ENCODE measurements around the gene SEPTIN2.
"Not testable (repeated sequence)": the region's sequence is repeated elsewhere in the genome, so short reads cannot be mapped to it uniquely, and the experiment has no call there.

SEPTIN2 gene

GRCh38 chr2:241381872-241382271 is 66.1 kb downstream of the SEPTIN2 start:
- no peak for DNase-seq (ENCODE audit: low spot score)

DNA sequence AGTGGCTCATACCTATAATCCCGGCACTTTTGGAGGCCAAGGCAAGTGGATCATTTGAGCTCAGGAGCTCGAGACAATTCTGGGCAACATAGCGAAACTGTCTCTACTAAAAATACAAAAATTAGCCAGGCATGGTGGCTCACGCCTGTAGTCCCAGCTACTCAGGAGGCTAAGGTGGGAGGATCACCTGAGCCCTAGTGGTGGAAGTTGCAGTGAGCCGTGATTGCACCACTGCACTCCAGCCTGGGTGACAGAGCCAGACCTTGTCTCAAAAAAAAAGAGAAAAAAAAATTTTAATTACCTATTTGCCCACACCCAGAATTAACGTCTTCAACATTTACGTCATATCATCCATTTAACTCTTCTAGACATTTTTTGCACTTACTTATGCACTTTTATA is 69.7 kb downstream of the SEPTIN2 start:
- DNase-seq (ENCODE audit: low spot score), result not testable (repeated sequence)

GRCh38 chr2:241386519-241386918 is 70.8 kb downstream of the SEPTIN2 start:
- DNase-seq (ENCODE audit: low spot score), result no peak

GRCh38 chr2:241389697-241390096 is 74.0 kb downstream of the SEPTIN2 start:
- DNase-seq (ENCODE audit: low spot score), result no peak

GRCh38 chr2:241390301-241391206 is 74.8 kb downstream of the SEPTIN2 start:
- no peak for DNase-seq (ENCODE audit: low spot score)

DNA sequence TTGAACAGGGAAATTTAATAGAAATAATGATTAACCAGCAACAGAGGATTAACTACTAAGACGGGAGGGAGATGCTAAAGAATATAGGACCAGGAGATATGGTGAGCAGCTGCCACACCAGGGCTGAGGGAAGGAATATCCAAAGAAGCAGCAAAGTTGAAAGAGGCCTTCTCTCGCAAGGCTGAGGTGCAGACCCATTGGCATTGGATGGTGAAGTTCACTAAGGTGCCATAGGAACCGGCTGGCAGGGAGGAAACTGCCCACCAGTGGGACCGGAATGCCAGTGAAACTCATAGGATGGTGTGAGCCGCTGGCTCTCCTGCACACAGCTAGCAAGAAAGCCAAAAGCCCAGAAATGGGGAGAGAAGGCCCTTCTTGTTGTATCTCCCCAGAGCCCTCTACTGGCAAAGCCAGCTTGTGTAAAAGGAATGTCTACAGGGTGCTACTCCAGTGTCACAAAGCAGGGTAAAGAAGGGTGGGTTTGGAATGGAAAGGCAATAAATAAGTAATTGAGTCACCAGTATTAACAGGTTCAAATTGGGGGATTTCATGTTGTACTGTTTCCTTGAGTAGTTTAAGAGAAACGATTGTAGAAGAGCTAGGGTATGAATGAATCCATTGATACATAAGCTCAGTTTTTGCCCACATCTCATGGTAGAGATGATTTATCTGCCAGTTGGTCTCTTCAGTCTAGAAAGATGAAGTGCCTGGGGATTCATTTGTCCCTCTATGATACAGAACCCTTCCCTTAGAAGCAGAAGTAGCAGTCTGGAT is 76.4 kb downstream of the SEPTIN2 start:
- DNase-seq (ENCODE audit: low spot score), result peak; percentile 46

DNA sequence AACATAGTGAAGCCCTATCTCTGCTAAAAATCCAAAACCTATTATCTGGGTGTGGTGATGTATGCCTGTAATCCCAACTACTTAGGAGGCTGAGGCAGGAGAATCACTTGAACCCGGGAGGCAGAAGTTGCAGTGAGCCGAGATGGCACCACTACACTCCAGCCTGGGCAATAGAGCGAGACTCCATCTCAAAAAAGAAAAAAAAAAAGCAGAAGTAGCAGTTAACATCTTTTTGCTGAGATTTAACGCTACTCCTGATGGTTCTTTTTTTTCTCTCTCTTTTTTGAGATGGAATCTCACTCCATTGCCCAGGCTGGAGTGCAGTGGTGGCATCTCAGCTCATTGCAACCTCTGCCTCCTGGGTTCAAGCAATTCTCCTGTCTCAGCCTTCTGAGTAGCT is 77.0 kb downstream of the SEPTIN2 start:
- not testable (repeated sequence) for DNase-seq (ENCODE audit: low spot score)

DNA sequence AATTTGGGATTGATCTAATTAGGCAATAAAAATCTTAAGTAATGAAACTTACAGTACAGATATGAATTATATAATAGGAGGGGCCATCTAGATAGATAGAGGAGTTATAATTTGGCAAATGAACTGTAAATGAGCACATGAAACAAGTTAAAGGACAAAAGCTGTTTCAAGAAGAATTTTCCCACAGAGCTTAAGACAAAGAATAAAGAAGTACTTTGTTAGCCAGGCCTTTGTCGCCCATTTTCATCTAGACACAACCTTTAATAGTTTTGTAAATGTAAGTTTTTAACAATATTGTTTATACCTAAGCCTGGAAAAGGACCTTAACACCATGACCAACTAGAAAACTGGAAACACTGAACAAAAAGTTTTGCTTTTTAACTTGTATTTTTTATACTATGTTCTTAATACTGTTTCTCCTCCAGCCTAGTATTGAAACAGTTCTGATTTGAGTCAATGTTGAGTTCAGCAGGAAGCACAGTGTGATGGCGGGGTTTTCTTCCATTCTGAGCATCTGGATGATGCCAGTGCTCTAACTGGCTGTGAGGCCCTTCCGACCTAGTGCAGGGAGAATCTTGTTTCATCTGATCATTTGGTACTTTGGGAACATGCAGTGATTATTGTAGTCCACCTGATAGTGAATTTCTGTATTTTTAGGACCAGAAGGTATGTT is 77.9 kb downstream of the SEPTIN2 start:
- DNase-seq (ENCODE audit: low spot score), result no peak

- not testable (repeated sequence) for DNase-seq (ENCODE audit: low spot score)
Measured at GRCh38 chr2:241396809-241397208, 81.1 kb downstream of the SEPTIN2 start.

- DNase-seq (ENCODE audit: low spot score), result no peak
Measured at GRCh38 chr2:241399941-241400922, 84.5 kb downstream of the SEPTIN2 start.

Measured in HuH-7 (cell line).